ENCODE data around the gene NOC4L. TPM values are rescaled to one million over a fixed set of nuclear protein-coding genes. Genes with fewer than 3 reads are reported as not detected.

Gene NOC4L
- total RNA-seq, 1 donor from 2014 or later = 3.5 TPM

DNA sequence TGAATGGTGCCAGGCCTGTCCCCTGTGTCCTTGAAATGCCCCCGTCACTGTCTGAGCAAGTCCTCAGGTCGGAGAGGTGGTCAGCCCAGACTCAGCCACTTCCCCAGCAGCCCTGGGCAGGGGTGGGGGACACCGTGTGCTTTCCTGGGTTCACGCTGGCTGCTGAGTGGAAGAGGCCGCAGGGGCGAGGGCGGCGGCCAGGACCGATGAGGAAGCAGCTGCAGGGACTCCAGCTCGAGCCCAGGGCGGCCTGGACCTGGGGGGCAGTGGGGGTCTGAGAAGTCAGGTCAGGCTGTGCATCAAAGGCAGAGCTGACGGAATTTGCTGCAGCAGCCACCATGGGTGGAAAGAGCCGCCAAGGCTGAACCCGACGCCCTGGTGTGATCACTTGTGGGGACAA lies 28.4 kb downstream of the NOC4L start:
- Histone ChIP-seq H3K36me3 (no peaks in the 10 kb centered on the region), H3K4me2 (no peak overlapping the region), H3K4me3 (no peak overlapping the region), H3F3A (ENCODE audit: low read depth) (no peaks in the 10 kb centered on the region), H3K9me3 (ENCODE audit: low read depth) (no peaks in the 10 kb centered on the region), H4K20me1 (ENCODE audit: low read depth) (no peaks in the 10 kb centered on the region), H3K27me3 (peaks cover 93% of the 10 kb centered on the region), H3K27ac (no peak overlapping the region), H3K79me2 (ENCODE audit: low read depth) (no peaks in the 10 kb centered on the region), H3K4me1 (no peaks in the 10 kb centered on the region), H3K9ac (no peak overlapping the region), H2AFZ (replicated peaks) (no peak overlapping the region)
- TF ChIP-seq EZH2phosphoT487 (IDR thresholded peaks at IDR 0.05) (no peak), CTCF (IDR thresholded peaks at IDR 0.05) (no peak), EZH2 (IDR thresholded peaks at IDR 0.05) (no peak)
- Mint-ChIP-seq H3K27ac (no peak overlapping the region), H3K27me3 (ENCODE audit: insufficient read depth, low read depth) (peaks cover 8% of the 10 kb centered on the region), H3K4me3 (no peak overlapping the region), H3K36me3 (no peaks in the 10 kb centered on the region), H3K4me1 (peaks cover 5% of the 10 kb centered on the region), H3K9me3 (no peaks in the 10 kb centered on the region)
- no peak for DNase-seq (ENCODE audit: low spot score)

DNA sequence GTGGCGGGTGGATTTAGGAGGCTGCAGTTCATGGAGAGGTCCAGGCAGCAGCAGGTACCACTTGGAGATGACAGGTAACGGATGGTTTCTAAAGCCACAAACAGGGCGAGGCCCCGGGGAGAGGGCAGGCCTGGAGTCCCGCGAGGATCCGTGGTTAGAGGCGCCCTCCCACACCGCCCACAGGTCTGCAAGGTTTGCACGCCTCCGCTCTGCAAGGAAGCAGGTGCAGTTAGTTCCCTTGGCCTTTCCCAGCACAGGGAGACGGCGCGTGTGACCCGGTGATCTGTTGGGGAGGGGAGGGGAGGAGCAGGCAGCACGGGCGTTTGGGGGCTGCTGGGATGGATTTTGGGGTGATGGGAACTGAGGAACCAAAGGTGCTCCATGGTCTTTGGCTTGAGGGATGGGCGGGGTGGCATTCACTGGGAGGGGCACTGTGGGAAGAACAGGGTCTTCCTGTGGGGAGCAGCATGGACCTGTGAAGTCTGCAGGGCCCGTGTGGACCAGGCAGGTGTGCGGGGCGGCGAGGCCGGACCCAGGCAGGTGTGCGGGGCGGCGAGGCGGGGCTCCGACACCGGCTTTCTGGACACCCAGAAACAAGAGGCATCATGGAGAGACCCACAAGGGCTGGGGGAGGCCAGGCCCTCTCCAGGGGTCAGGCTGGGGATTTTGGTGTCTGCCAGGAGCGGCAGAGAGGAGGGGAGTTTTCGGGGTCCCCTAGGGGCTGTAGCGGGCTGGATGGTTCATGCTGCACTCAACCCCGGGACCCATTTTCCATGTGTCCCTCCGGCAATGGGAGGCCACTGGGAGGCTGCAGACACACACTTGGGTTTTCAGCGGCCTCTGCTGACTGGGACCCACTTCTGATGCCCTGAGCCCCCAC lies 29.1 kb downstream of the NOC4L start:
- Histone ChIP-seq H3K9me3 (ENCODE audit: low read depth) (no peaks in the 10 kb centered on the region), H4K20me1 (ENCODE audit: low read depth) (no peaks in the 10 kb centered on the region), H3K36me3 (no peaks in the 10 kb centered on the region), H3K79me2 (ENCODE audit: low read depth) (no peaks in the 10 kb centered on the region), H3K27ac (no peak overlapping the region), H2AFZ (replicated peaks) (no peak overlapping the region), H3K9ac (no peak overlapping the region), H3K4me1 (no peaks in the 10 kb centered on the region), H3K4me2 (no peak overlapping the region), H3K4me3 (no peak overlapping the region), H3F3A (ENCODE audit: low read depth) (no peaks in the 10 kb centered on the region), H3K27me3 (peaks cover 93% of the 10 kb centered on the region)
- H3K4me1 Mint-ChIP-seq = peaks cover 7% of the 10 kb centered on the region
- DNase-seq (ENCODE audit: low spot score) = no peak
- H3K27ac Mint-ChIP-seq = no peak overlapping the region
- no peak for TF ChIP-seq CTCF (IDR thresholded peaks at IDR 0.05)
- no peak for TF ChIP-seq EZH2phosphoT487 (IDR thresholded peaks at IDR 0.05)
- no peak for TF ChIP-seq EZH2 (IDR thresholded peaks at IDR 0.05)
- H3K4me3 Mint-ChIP-seq = no peak overlapping the region
- peaks cover 8% of the 10 kb centered on the region for H3K27me3 Mint-ChIP-seq (ENCODE audit: insufficient read depth, low read depth)
- no peaks in the 10 kb centered on the region for H3K36me3 Mint-ChIP-seq
- H3K9me3 Mint-ChIP-seq = no peaks in the 10 kb centered on the region

DNA sequence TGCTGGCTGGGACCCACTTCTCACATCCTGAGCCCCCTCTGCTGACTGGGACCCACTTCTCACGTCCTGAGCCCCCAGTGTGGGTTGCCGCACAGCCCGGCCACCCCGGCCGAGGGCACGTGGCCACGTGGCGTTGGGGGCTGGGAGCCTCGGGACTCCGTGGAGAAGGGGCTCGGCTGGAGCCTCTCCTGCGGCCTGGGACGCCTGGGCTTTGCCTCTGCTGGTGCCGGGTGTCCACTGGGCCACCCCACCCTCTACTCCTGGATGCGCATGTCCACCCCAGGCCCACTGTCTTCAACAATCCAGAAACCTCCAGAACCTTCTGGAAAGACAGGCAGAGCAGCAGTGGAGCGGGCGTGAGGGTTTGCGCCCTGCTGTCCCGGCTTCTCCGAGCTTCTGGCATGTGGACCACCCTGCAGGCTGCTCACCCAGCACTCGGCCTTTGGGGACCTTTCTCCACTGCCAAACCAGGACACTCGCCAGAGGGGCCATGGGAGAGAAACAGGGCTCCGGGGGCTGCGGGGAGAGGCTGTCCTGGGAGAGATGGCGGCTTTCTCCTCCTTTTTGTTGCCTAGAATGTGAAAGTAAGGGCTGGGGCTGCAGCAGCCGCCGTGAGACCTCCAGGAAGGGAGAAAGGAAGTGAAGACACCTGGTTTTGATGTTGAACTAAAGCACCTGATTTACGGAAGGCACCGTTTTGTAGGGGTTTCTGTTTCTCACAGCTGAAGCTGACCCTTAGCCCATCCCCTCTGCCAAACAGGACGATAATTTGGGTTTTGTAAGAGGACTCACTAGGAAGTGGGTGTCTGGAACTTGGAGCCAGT lies 30.0 kb downstream of the NOC4L start:
- Mint-ChIP-seq H3K36me3 (no peaks in the 10 kb centered on the region), H3K27ac (no peak overlapping the region), H3K4me1 (peaks cover 10% of the 10 kb centered on the region), H3K27me3 (ENCODE audit: insufficient read depth, low read depth) (peaks cover 10% of the 10 kb centered on the region), H3K4me3 (no peak overlapping the region), H3K9me3 (no peaks in the 10 kb centered on the region)
- H3K4me2 ChIP-seq = no peak overlapping the region
- H3K27me3 ChIP-seq = peaks cover 98% of the 10 kb centered on the region
- H2AFZ ChIP-seq (replicated peaks) = no peak overlapping the region
- H3F3A ChIP-seq (ENCODE audit: low read depth) = no peaks in the 10 kb centered on the region
- H3K9ac ChIP-seq = no peak overlapping the region
- no peaks in the 10 kb centered on the region for H3K9me3 ChIP-seq (ENCODE audit: low read depth)
- no peak for DNase-seq (ENCODE audit: low spot score)
- H3K4me3 ChIP-seq = no peak overlapping the region
- no peak overlapping the region for H3K27ac ChIP-seq
- H4K20me1 ChIP-seq (ENCODE audit: low read depth) = no peaks in the 10 kb centered on the region
- H3K36me3 ChIP-seq = no peaks in the 10 kb centered on the region
- TF ChIP-seq CTCF (IDR thresholded peaks at IDR 0.05) (no peak), EZH2 (IDR thresholded peaks at IDR 0.05) (no peak), EZH2phosphoT487 (IDR thresholded peaks at IDR 0.05) (no peak)
- H3K4me1 ChIP-seq = no peaks in the 10 kb centered on the region
- no peaks in the 10 kb centered on the region for H3K79me2 ChIP-seq (ENCODE audit: low read depth)

All from neural progenitor cell (in vitro differentiated cells).